IMR-90 (cell line): ENCODE data around the gene TBC1D22A. TPM values are rescaled to one million over a fixed set of nuclear protein-coding genes. Genes with fewer than 3 reads are reported as not detected.

Experiments
- ATAC-seq: fragments of 200-7000 bp; cut with Tn5 transposase; 2 replicates; pipeline ENCODE4 v1.9.1; 2020; ENCODE audit warnings: low read depth, mild to moderate bottlenecking, moderate library complexity
- BruUV-seq: library from RNA; stranded (reverse); fragments of 400-500 nt; replicated peaks from 2 replicates; lab custom pipeline; 2021; lab: Mats Ljungman, UMichigan
- CTCF ChIA-PET: fragments of 300-600 bp; formaldehyde crosslinking; extraction: SDS; loops from one replicate; lab custom pipeline; 2021; ENCODE audit warnings: antibody characterized with exemption; lab: Yijun Ruan, JAX
- POLR2A ChIA-PET: fragments of 300-600 bp; sonication (Branson Sonifier 250); formaldehyde crosslinking; loops from one replicate; lab custom pipeline; 2022; ENCODE audit warnings: antibody characterized with exemption; ENCODE audit not compliant: unreplicated experiment; lab: Charles Lee
- DNase-seq: peaks from one replicate; pipeline ENCODE4 v3.0.0; 2013
- H2AFZ ChIP-seq: replicated peaks from 2 replicates; pipeline ENCODE3; 2013; ENCODE audit warnings: low read length, mild to moderate bottlenecking; ENCODE audit not compliant: poor library complexity
- H2AK5ac ChIP-seq: 2 replicates; pipeline ENCODE4 v1.6.1; 2013; ENCODE audit warnings: low read depth, low read length, inconsistent platforms
- H2AK9ac ChIP-seq: replicated peaks from 2 replicates; pipeline ENCODE3; 2013; ENCODE audit warnings: mild to moderate bottlenecking, low read depth, low read length, moderate library complexity; ENCODE audit not compliant: poor library complexity
- H2BK120ac ChIP-seq: 2 replicates; pipeline ENCODE4 v1.6.1; 2013; ENCODE audit warnings: low read depth, low read length, inconsistent platforms
- H2BK15ac ChIP-seq: 3 replicates; pipeline ENCODE4 v1.6.1; 2013; ENCODE audit warnings: low read depth, low read length, inconsistent platforms
- H2BK20ac ChIP-seq: 2 replicates; pipeline ENCODE4 v1.6.1; 2013; ENCODE audit warnings: low read depth, mild to moderate bottlenecking, inconsistent platforms, low read length, moderate library complexity
- H2BK5ac ChIP-seq: 2 replicates; pipeline ENCODE4 v1.6.1; 2013; ENCODE audit warnings: mild to moderate bottlenecking, low read depth, low read length, inconsistent platforms; ENCODE audit not compliant: poor library complexity, severe bottlenecking
- H3K14ac ChIP-seq: replicated peaks from 2 replicates; pipeline ENCODE4 v1.6.1; 2013; ENCODE audit warnings: low read depth, low read length, inconsistent platforms
- H3K18ac ChIP-seq: 2 replicates; pipeline ENCODE4 v1.6.1; 2013; ENCODE audit warnings: low read depth, low read length, control low read depth
- H3K23ac ChIP-seq: 2 replicates; pipeline ENCODE4 v1.6.1; 2013; ENCODE audit warnings: low read depth, low read length, inconsistent platforms
- H3K27ac ChIP-seq: 2 replicates; pipeline ENCODE4 v1.5.1; 2013; ENCODE audit warnings: mild to moderate bottlenecking, control low read depth, low read length; ENCODE audit not compliant: insufficient read depth
- H3K27me3 ChIP-seq: 2 replicates; pipeline ENCODE4 v1.6.1; 2013; ENCODE audit warnings: low read length; ENCODE audit not compliant: control insufficient read depth, insufficient read depth
- H3K36me3 ChIP-seq: 2 replicates; pipeline ENCODE4 v1.6.1; 2013; ENCODE audit warnings: low read length, mixed read lengths; ENCODE audit not compliant: control insufficient read depth, insufficient read depth
- H3K4ac ChIP-seq: 2 replicates; pipeline ENCODE4 v1.6.1; 2013; ENCODE audit warnings: low read depth, low read length, inconsistent platforms
- H3K4me1 ChIP-seq: 2 replicates; pipeline ENCODE4 v1.6.1; 2013; ENCODE audit warnings: low read length, mixed read lengths; ENCODE audit not compliant: control insufficient read depth, insufficient read depth
- H3K4me2 ChIP-seq: 2 replicates; pipeline ENCODE4 v1.6.1; 2013; ENCODE audit warnings: low read depth, mild to moderate bottlenecking, control low read depth, low read length, moderate library complexity
- H3K4me3 ChIP-seq: 2 replicates; pipeline ENCODE4 v1.5.1; 2013; ENCODE audit warnings: low read depth, mild to moderate bottlenecking, control low read depth, low read length, moderate library complexity; ENCODE audit not compliant: insufficient read depth
- H3K56ac ChIP-seq: 2 replicates; pipeline ENCODE4 v1.6.1; 2013; ENCODE audit warnings: low read length, inconsistent platforms; ENCODE audit not compliant: insufficient read depth; ENCODE audit errors: extremely low read depth
- H3K79me1 ChIP-seq, 2 experiments: 2 replicates each; pipeline ENCODE4 v1.6.1; 2013; ENCODE audit warnings: low read length in 2 of 2, inconsistent platforms in 1 of 2, low read depth in 1 of 2
- H3K9ac ChIP-seq: 2 replicates; pipeline ENCODE4 v1.6.1; 2013; ENCODE audit warnings: low read depth, low read length, control low read depth
- H3K9me1 ChIP-seq: 2 replicates; pipeline ENCODE4 v1.6.1; 2013; ENCODE audit warnings: low read length, inconsistent platforms; ENCODE audit not compliant: insufficient read depth
- H3K9me3 ChIP-seq: 2 replicates; pipeline ENCODE4 v1.6.1; 2013; ENCODE audit warnings: low read length; ENCODE audit not compliant: control insufficient read depth, insufficient read depth
- H4K20me1 ChIP-seq: 2 replicates; pipeline ENCODE4 v1.6.1; 2013; ENCODE audit warnings: low read length, inconsistent platforms; ENCODE audit not compliant: insufficient read depth
- H4K5ac ChIP-seq: 2 replicates; pipeline ENCODE4 v1.6.1; 2013; ENCODE audit warnings: mild to moderate bottlenecking, low read depth, low read length, control low read depth
- H4K8ac ChIP-seq, 2 experiments: 2 replicates each; pipeline ENCODE4 v1.6.1; 2013; ENCODE audit warnings: low read depth in 2 of 2, low read length in 2 of 2, control low read depth in 1 of 2, inconsistent platforms in 1 of 2
- H4K91ac ChIP-seq: 2 replicates; pipeline ENCODE4 v1.6.1; 2013; ENCODE audit warnings: low read depth, low read length, inconsistent platforms; ENCODE audit not compliant: insufficient read depth
- BHLHE40 ChIP-seq: fragments of 150-350 bp; IDR thresholded peaks from 2 replicates; pipeline ENCODE4 v1.6.1; 2016; ENCODE audit warnings: mild to moderate bottlenecking, low read depth, low read length
- CHD1 ChIP-seq: IDR thresholded peaks from 2 replicates; pipeline ENCODE4 v1.6.1; 2012; ENCODE audit warnings: low read depth, low read length, improper control_type of control experiment
- CTCF ChIP-seq: conservative IDR thresholded peaks from 2 replicates; pipeline ENCODE4 v1.5.1; 2012; ENCODE audit warnings: mild to moderate bottlenecking, low read depth, low read length, improper control_type of control experiment
- ELK1 ChIP-seq: fragments of 150-350 bp; IDR thresholded peaks from 2 replicates; pipeline ENCODE4 v1.6.1; 2016; ENCODE audit warnings: low read depth, mild to moderate bottlenecking, low read length, moderate library complexity, borderline replicate concordance
- FOS ChIP-seq: fragments of 150-350 bp; IDR thresholded peaks from 2 replicates; pipeline ENCODE4 v1.6.1; 2016; ENCODE audit warnings: low read depth, low read length
- MAFK ChIP-seq: IDR thresholded peaks from 2 replicates; pipeline ENCODE4 v1.6.1; 2012; ENCODE audit warnings: low read depth, low read length, improper control_type of control experiment
- MAZ ChIP-seq: IDR thresholded peaks from 2 replicates; pipeline ENCODE4 v1.6.1; 2012; ENCODE audit warnings: low read depth, mild to moderate bottlenecking, low read length, improper control_type of control experiment, moderate library complexity, borderline replicate concordance
- MXI1 ChIP-seq: IDR thresholded peaks from 2 replicates; pipeline ENCODE4 v1.6.1; 2012; ENCODE audit warnings: low read depth, mild to moderate bottlenecking, low read length, moderate library complexity, borderline replicate concordance
- NFE2L2 ChIP-seq: fragments of 150-350 bp; IDR thresholded peaks from 2 replicates; pipeline ENCODE4 v1.6.1; 2016; ENCODE audit warnings: low read depth, mild to moderate bottlenecking, low read length
- POLR2A ChIP-seq: IDR thresholded peaks from 2 replicates; pipeline ENCODE4 v1.6.1; 2012; ENCODE audit warnings: mild to moderate bottlenecking, low read depth, low read length
- RAD21 ChIP-seq: IDR thresholded peaks from 2 replicates; pipeline ENCODE4 v1.6.1; 2012; ENCODE audit warnings: low read length, improper control_type of control experiment
- RCOR1 ChIP-seq: IDR thresholded peaks from 2 replicates; pipeline ENCODE4 v1.6.1; 2012; ENCODE audit warnings: mild to moderate bottlenecking, low read length, improper control_type of control experiment; ENCODE audit not compliant: insufficient replicate concordance
- RFX5 ChIP-seq: IDR thresholded peaks from 2 replicates; pipeline ENCODE4 v1.8.0; 2012; ENCODE audit warnings: low read depth, mild to moderate bottlenecking, low read length, moderate library complexity
- SMC3 ChIP-seq: fragments of 150-350 bp; IDR thresholded peaks from 2 replicates; pipeline ENCODE4 v1.6.1; 2016; ENCODE audit warnings: low read depth, mild to moderate bottlenecking, antibody characterized with exemption, low read length, moderate library complexity
- USF2 ChIP-seq: fragments of 150-350 bp; IDR thresholded peaks from 2 replicates; pipeline ENCODE4 v1.6.1; 2017; ENCODE audit warnings: mild to moderate bottlenecking, antibody characterized with exemption, low read length, low read depth
- WGBS, 2 experiments: methylation state at CpG; one replicate each; pipeline versions ENCODE4 v1.1.5 to v1.1.7; 2013; ENCODE audit warnings: missing lambda C conversion rate in 2 of 2; ENCODE audit not compliant: insufficient read length in 1 of 2; ENCODE audit errors: extremely low coverage in 2 of 2; 5-methylcytosine and 5-hydroxymethylcytosine counted together
- dilution Hi-C: fragments of 300-500 bp; cut with HindIII; formaldehyde crosslinking; loops from one replicate; pipeline ENCODE4 v1.14.3; 2018; ENCODE audit warnings: low sequenced_read_pairs; ENCODE audit not compliant: unreplicated experiment
- in situ Hi-C: fragments of 300-500 bp; cut with MboI; formaldehyde crosslinking; loops from 3 replicates; pipeline ENCODE4 v1.14.3; 2019; ENCODE audit warnings: low sequenced_read_pairs, inconsistent platforms, mixed read lengths
- intact Hi-C: fragments of 100-400 bp; cut with micrococcal nuclease; formaldehyde crosslinking; loops from 2 replicates; pipeline ENCODE4 v1.10.0; 2022
- polyA plus RNA-seq, 3 experiments: library from polyadenylated mRNA; depleted of rRNA; stranded (reverse); fragments of >200 nt; gene quantifications; 2 replicates each; pipeline ENCODE4 v1.2.3, GENCODE V29; 2012; ENCODE audit warnings: low replicate concordance in 1 of 3
- total RNA-seq: library from RNA; depleted of rRNA; stranded (reverse); fragments of >200 nt; gene quantifications from 2 replicates; pipeline ENCODE4 v1.2.3, GENCODE V29; 2012

TBC1D22A gene
- total and polyA plus RNA-seq, 2 of the 4 experiments (the other 2 are of a cell fraction): 9.0 to 16.7 TPM

GRCh38 chr22:47200273-47201051 is 438.0 kb downstream of the TBC1D22A start:
- H3K23ac ChIP-seq: no peak overlapping the region
- no peak overlapping the region for H2BK5ac ChIP-seq
- POLR2A ChIA-PET: no interaction called here
- no peak overlapping the region for H3K56ac ChIP-seq
- H3K79me1 ChIP-seq: no peaks in the 10 kb centered on the region
- no peak overlapping the region for H3K4me3 ChIP-seq
- H2AFZ ChIP-seq: no peak overlapping the region
- H4K8ac ChIP-seq: no peak overlapping the region
- H3K4ac ChIP-seq: no peak overlapping the region
- intact Hi-C loops: no loop called here
- H4K91ac ChIP-seq: no peak overlapping the region
- no peak overlapping the region for H2BK15ac ChIP-seq
- BruUV-seq: no TSS peak
- H3K36me3 ChIP-seq: no peaks in the 10 kb centered on the region
- no peaks in the 10 kb centered on the region for H4K20me1 ChIP-seq
- H3K18ac ChIP-seq: no peak overlapping the region
- H3K4me2 ChIP-seq: no peak overlapping the region
- no peak for ATAC-seq
- dilution Hi-C loops: no loop called here
- no peaks in the 10 kb centered on the region for H3K4me1 ChIP-seq
- H3K27ac ChIP-seq: no peak overlapping the region
- no peak overlapping the region for H3K9ac ChIP-seq
- H2BK20ac ChIP-seq: no peak overlapping the region
- DNase-seq: no peak
- 36% methylated on average over 15 of the region's 25 CpGs; no CpG with 5 or more reads in 1 of the 2 experiments for WGBS, 2 experiments
- no peak overlapping the region for H2AK9ac ChIP-seq
- no peak overlapping the region for H4K5ac ChIP-seq
- in situ Hi-C loops: no loop called here
- no peak overlapping the region for H3K14ac ChIP-seq
- no peak overlapping the region for H2AK5ac ChIP-seq
- peaks cover 2% of the 10 kb centered on the region; the same call in 1 of the 2 replicates for H3K27me3 ChIP-seq
- no peak overlapping the region for H2BK120ac ChIP-seq
- CTCF ChIA-PET: interaction anchor here (0.6 kb wide), 1 partner anchor 128 kb away, joined by 4 read pairs; no protein-coding TSS in a partner anchor
- peaks cover 5% of the 10 kb centered on the region; the same call in 1 of the 2 replicates for H3K9me1 ChIP-seq
- H3K9me3 ChIP-seq: no peaks in the 10 kb centered on the region
- TF ChIP-seq BHLHE40 (no peak), RCOR1 (no peak), ELK1 (no peak), USF2 (no peak), RAD21 (no peak), RFX5 (no peak), SMC3 (no peak), MXI1 (no peak), CTCF (no peak), MAZ (no peak), NFE2L2 (no peak), FOS (no peak), MAFK (no peak), POLR2A (no peak), CHD1 (no peak)
